Measurements from ENCODE around the gene L3MBTL4. TPM values are rescaled to one million over a fixed set of nuclear protein-coding genes. Genes with fewer than 3 reads are reported as not detected.

L3MBTL4 gene
- total RNA-seq, 1 experiment from 2014 or later: 10.6 TPM

DNA sequence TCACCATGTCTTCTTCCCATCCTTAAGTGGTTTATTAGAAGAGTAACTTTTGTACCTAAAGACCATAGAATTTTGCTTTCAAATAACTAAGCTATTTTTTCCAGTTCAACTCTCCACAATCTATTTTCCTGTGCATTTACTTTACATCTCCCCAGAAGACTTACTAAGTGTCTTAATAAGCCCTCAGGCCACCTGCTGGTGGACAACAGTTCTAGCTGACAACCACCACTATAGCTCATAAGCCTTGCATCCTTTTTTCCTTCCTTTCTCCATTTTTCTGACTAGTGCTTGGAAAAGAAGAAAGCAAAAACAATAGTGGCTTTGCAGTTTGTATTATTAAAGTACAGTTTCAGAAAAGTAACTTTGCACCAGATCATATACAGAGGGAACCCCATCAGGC lies 369.9 kb downstream of the L3MBTL4 start:
- Histone ChIP-seq H3K9me3 (replicated peaks) (peaks cover 2% of the 10 kb centered on the region; the same call in 1 of the 2 replicates), H3K27me3 (replicated peaks) (no peaks in the 10 kb centered on the region), H3K27ac (no peak overlapping the region), H3K36me3 (no peaks in the 10 kb centered on the region), H3K4me3 (no peak overlapping the region), H3K4me1 (replicated peaks) (no peaks in the 10 kb centered on the region)
- DNase-seq (ENCODE audit: low read depth in 1 of 2, low spot score in 2 of 2): no peak

DNA sequence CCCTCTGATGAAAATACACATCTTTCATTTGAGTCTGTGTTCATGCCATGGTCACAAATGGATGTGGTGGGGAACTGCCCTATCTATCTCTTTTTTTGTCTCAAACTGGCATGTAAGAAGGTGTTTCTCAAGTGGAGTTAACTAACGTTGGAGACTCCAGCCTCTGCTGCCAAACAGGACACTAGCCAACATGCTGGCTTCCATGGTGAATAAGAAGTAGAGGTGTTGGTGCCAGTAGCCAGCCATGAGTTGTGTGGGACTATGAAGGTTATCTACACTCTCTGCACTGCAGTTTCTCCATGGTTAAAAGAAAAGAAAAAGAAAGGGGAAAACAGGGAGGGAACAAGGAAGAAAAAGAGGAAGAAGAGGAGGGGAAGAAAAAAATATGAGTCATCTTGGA lies 370.4 kb downstream of the L3MBTL4 start:
- H3K4me3 ChIP-seq: no peak overlapping the region
- H3K27ac ChIP-seq: no peak overlapping the region
- no peaks in the 10 kb centered on the region; the same call in 1 of the 2 replicates for H3K9me3 ChIP-seq (replicated peaks)
- no peaks in the 10 kb centered on the region for H3K27me3 ChIP-seq (replicated peaks)
- no peak for DNase-seq (ENCODE audit: low read depth in 1 of 2, low spot score in 2 of 2)
- no peaks in the 10 kb centered on the region for H3K36me3 ChIP-seq
- 0 out of 2 replicates have a peak, but pooled peaks cover 3% of the 10 kb centered on the region for H3K4me1 ChIP-seq (replicated peaks)

DNA sequence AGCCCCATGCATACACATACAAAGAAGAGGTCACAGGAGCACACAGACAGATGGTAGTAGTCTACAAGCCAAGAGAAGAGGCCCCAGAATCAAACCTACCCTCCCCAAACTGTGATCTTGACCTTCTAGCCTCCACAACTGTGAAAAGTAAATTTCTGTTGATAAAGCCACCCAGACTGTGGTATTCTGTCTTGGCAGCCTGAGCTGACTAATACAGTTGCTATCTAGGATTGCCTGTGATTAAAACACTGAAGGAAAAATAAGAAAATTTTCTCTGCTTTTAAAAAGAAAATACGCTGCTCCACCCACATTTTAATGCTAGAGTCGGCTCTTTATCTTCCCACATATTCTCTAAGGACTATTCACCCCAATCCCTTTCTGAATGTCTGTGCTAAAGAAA lies 375.7 kb downstream of the L3MBTL4 start:
- no peaks in the 10 kb centered on the region for H3K27me3 ChIP-seq (replicated peaks)
- no peaks in the 10 kb centered on the region for H3K36me3 ChIP-seq
- no peaks in the 10 kb centered on the region; the same call in 1 of the 2 replicates for H3K9me3 ChIP-seq (replicated peaks)
- no peak overlapping the region for H3K27ac ChIP-seq
- H3K4me1 ChIP-seq (replicated peaks): 0 out of 2 replicates have a peak, but pooled peaks cover 4% of the 10 kb centered on the region
- peak in 1 of 2 experiments; percentile 43 for DNase-seq (ENCODE audit: low read depth in 1 of 2, low spot score in 2 of 2)
- no peak overlapping the region for H3K4me3 ChIP-seq

GRCh38 chr18:6031442-6031841 lies 383.3 kb downstream of the L3MBTL4 start:
- no peak overlapping the region for H3K4me3 ChIP-seq
- H3K27me3 ChIP-seq (replicated peaks): no peaks in the 10 kb centered on the region
- H3K27ac ChIP-seq: no peak overlapping the region
- no peaks in the 10 kb centered on the region for H3K4me1 ChIP-seq (replicated peaks)
- DNase-seq (ENCODE audit: low read depth in 1 of 2, low spot score in 2 of 2): no peak
- H3K9me3 ChIP-seq (replicated peaks): no peaks in the 10 kb centered on the region
- no peaks in the 10 kb centered on the region for H3K36me3 ChIP-seq

- no peaks in the 10 kb centered on the region for H3K9me3 ChIP-seq (replicated peaks)
- no peaks in the 10 kb centered on the region for H3K27me3 ChIP-seq (replicated peaks)
- no peak for DNase-seq (ENCODE audit: low read depth in 1 of 2, low spot score in 2 of 2)
- H3K36me3 ChIP-seq: no peaks in the 10 kb centered on the region
- no peaks in the 10 kb centered on the region for H3K4me1 ChIP-seq (replicated peaks)
- no peak overlapping the region for H3K4me3 ChIP-seq
- no peak overlapping the region for H3K27ac ChIP-seq
Measured at GRCh38 chr18:6031002-6031401, 383.7 kb downstream of the L3MBTL4 start.

DNA sequence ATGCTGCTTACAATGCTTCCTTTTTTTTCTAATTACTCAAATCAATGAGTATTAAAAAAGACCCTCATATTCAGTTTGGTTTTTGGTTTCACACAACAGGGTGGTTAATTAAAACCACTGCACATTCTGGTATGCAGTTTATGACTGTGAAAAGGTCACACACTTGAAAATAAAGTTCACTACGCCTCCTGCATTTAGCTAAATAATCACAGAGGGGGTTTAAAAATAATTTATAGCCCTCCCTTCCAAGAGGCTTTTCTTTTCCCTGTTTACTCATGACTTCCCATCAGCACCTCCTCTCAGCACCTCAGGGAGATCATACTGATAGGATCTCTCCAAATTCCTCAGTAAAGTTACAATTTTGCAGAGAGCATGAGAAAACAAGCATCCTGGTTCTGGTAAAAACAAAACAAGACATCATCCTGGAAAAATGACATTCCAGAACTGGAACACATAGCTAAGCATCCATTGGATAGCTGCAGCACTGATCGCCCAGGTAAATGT lies 389.9 kb downstream of the L3MBTL4 start:
- H3K27me3 ChIP-seq (replicated peaks): no peaks in the 10 kb centered on the region

DNA sequence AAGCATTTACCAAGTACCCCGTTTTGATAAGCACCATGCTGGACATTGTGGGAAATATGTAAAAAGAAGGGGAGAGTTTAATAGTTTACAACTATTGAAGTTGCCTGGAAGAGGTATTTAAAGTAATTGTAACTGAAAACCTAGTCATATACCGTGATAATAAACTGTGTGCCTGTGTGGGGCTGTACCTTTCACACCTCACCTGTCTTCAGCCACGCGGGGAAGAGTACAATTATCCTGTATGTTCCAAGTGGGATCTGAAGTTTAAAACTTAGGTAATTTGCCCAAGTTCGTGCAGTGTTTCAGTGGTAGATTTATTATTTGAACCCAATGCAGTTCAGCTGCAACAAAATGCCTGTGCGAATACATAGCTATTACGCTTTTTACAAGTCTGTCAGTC lies 391.2 kb downstream of the L3MBTL4 start:
- no peak overlapping the region for H3K4me3 ChIP-seq
- no peak for DNase-seq (ENCODE audit: low read depth in 1 of 2, low spot score in 2 of 2)
- H3K9me3 ChIP-seq (replicated peaks): no peaks in the 10 kb centered on the region
- no peaks in the 10 kb centered on the region for H3K27me3 ChIP-seq (replicated peaks)
- no peak overlapping the region for H3K27ac ChIP-seq
- H3K36me3 ChIP-seq: no peaks in the 10 kb centered on the region
- H3K4me1 ChIP-seq (replicated peaks): no peaks in the 10 kb centered on the region

More for the DNA sequence above, 389.9 kb downstream of the L3MBTL4 start:
- no peaks in the 10 kb centered on the region for H3K9me3 ChIP-seq (replicated peaks)
- no peak for DNase-seq (ENCODE audit: low read depth in 1 of 2, low spot score in 2 of 2)
- no peaks in the 10 kb centered on the region for H3K36me3 ChIP-seq
- no peak overlapping the region for H3K27ac ChIP-seq
- no peaks in the 10 kb centered on the region for H3K4me1 ChIP-seq (replicated peaks)
- H3K4me3 ChIP-seq: no peak overlapping the region

GRCh38 chr18:6022845-6023244 lies 391.9 kb downstream of the L3MBTL4 start:
- no peak overlapping the region for H3K27ac ChIP-seq
- no peaks in the 10 kb centered on the region for H3K36me3 ChIP-seq
- no peaks in the 10 kb centered on the region for H3K9me3 ChIP-seq (replicated peaks)
- H3K4me1 ChIP-seq (replicated peaks): no peaks in the 10 kb centered on the region
- no peaks in the 10 kb centered on the region for H3K27me3 ChIP-seq (replicated peaks)
- no peak overlapping the region for H3K4me3 ChIP-seq
- DNase-seq (ENCODE audit: low read depth in 1 of 2, low spot score in 2 of 2): no peak

DNA sequence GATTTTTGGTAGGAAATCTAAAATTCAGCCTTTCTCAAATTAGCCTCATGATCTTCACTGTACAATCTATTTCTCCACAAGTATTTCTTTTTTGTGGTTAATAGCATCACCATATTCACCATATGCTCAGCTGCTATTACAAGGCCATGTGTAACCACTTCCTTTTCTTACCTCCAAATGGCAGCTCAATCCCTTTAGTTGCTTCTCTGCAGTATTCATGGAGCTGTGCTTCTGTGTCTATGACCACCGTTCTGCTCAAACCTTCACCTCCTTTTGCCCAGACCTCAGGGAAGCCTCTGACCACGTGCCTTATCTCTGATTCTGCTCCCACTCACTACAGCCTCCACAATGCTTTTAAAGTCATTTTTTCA lies 392.7 kb downstream of the L3MBTL4 start:
- H3K4me3 ChIP-seq: no peak overlapping the region
- DNase-seq (ENCODE audit: low read depth in 1 of 2, low spot score in 2 of 2): no peak
- H3K27me3 ChIP-seq (replicated peaks): no peaks in the 10 kb centered on the region

GRCh38 chr18:6021306-6022073 lies 393.2 kb downstream of the L3MBTL4 start:
- Histone ChIP-seq H3K9me3 (replicated peaks) (no peaks in the 10 kb centered on the region), H3K27me3 (replicated peaks) (no peaks in the 10 kb centered on the region), H3K27ac (no peak overlapping the region), H3K4me1 (replicated peaks) (no peaks in the 10 kb centered on the region), H3K36me3 (no peaks in the 10 kb centered on the region), H3K4me3 (no peak overlapping the region)
- no peak for DNase-seq (ENCODE audit: low read depth in 1 of 2, low spot score in 2 of 2)

More for the DNA sequence above, 392.7 kb downstream of the L3MBTL4 start:
- H3K27ac ChIP-seq: no peak overlapping the region
- no peaks in the 10 kb centered on the region for H3K9me3 ChIP-seq (replicated peaks)
- H3K4me1 ChIP-seq (replicated peaks): no peaks in the 10 kb centered on the region
- no peaks in the 10 kb centered on the region for H3K36me3 ChIP-seq

DNA sequence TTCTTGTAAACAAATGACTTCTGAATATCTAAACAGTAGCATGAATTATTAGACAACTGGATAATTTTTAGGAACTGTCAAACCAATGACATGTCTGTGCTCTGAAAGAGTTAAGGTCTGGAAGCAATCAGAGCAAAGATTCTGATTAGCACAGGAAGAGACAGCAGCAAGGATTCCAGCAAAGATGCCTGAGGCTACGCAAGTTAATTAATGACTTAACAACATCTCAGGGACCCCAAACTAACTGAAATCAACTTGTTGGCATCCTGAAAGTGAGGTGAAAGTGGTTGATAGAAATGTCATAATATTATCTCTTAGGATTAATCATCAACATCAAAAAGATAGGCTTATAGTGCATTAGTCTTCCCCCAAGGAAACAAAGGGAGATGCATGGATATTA lies 396.0 kb downstream of the L3MBTL4 start:
- H3K27ac ChIP-seq: no peak overlapping the region
- no peaks in the 10 kb centered on the region for H3K4me1 ChIP-seq (replicated peaks)
- no peak overlapping the region for H3K4me3 ChIP-seq
- DNase-seq (ENCODE audit: low read depth in 1 of 2, low spot score in 2 of 2): no peak
- H3K36me3 ChIP-seq: no peaks in the 10 kb centered on the region
- no peaks in the 10 kb centered on the region; the same call in 1 of the 2 replicates for H3K9me3 ChIP-seq (replicated peaks)
- H3K27me3 ChIP-seq (replicated peaks): no peaks in the 10 kb centered on the region

GRCh38 chr18:6017171-6017570 lies 397.5 kb downstream of the L3MBTL4 start:
- no peaks in the 10 kb centered on the region for H3K36me3 ChIP-seq

DNA sequence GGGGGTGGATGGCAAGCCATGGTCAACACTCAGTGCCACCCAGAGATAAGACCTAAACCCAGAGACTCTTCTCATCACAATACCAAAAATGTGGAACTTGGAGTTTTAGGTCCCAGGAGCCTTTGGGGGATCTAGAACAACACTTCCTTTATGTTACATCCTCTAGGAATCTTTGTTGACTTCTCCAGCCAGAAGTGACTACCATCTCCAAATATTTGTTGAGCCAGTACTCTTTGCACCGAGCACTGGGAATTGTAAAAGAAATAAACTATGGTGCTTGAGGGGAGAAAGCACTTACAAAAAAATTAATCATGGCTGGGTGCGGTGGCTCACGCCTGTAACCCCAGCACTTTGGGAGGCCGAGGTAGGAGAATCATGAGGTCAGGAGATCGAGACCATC lies 399.3 kb downstream of the L3MBTL4 start:
- no peaks in the 10 kb centered on the region for H3K27me3 ChIP-seq (replicated peaks)
- no peak overlapping the region for H3K4me3 ChIP-seq
- H3K36me3 ChIP-seq: no peaks in the 10 kb centered on the region
- H3K4me1 ChIP-seq (replicated peaks): no peaks in the 10 kb centered on the region
- no peaks in the 10 kb centered on the region; the same call in 1 of the 2 replicates for H3K9me3 ChIP-seq (replicated peaks)
- H3K27ac ChIP-seq: no peak overlapping the region
- DNase-seq (ENCODE audit: low read depth in 1 of 2, low spot score in 2 of 2): no peak

More at GRCh38 chr18:6017171-6017570, 397.5 kb downstream of the L3MBTL4 start:
- H3K27ac ChIP-seq: no peak overlapping the region
- H3K27me3 ChIP-seq (replicated peaks): no peaks in the 10 kb centered on the region
- DNase-seq (ENCODE audit: low read depth in 1 of 2, low spot score in 2 of 2): no peak
- H3K4me1 ChIP-seq (replicated peaks): no peaks in the 10 kb centered on the region
- no peak overlapping the region for H3K4me3 ChIP-seq
- no peaks in the 10 kb centered on the region; the same call in 1 of the 2 replicates for H3K9me3 ChIP-seq (replicated peaks)

GRCh38 chr18:6013171-6013810 lies 401.4 kb downstream of the L3MBTL4 start:
- H3K27ac ChIP-seq: no peak overlapping the region
- H3K27me3 ChIP-seq (replicated peaks): no peaks in the 10 kb centered on the region
- no peak for DNase-seq (ENCODE audit: low read depth in 1 of 2, low spot score in 2 of 2)
- no peaks in the 10 kb centered on the region for H3K36me3 ChIP-seq
- H3K4me3 ChIP-seq: no peak overlapping the region
- no peaks in the 10 kb centered on the region for H3K4me1 ChIP-seq (replicated peaks)
- H3K9me3 ChIP-seq (replicated peaks): no peaks in the 10 kb centered on the region; the same call in 1 of the 2 replicates
